T-helper 22 cell (primary cell): ENCODE data around the gene ATP8A2.

Experiments used
- DNase-seq: peaks from one replicate; pipeline ENCODE4 v3.0.0-alpha.2; 2020; ENCODE audit warnings: low read depth

ATP8A2 gene

DNA sequence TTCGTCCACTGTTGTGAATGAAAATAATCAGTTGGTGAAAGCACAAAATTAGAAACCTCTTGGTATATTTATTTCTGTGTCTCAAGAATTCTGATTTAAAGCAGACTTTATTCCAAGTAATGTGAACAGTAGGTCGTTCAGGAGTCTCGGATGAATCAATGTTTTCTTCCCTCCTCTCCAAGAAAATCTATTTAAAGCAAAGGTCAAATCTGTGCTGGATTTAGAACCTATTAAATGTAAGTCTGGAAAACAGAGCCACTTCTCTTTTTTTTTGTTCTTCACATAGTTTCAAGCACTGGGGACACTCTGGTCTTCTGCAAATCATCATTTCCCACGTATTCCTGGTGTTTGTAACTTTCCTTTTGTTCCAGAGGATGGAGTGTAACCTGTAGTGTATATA, 312.7 kb downstream of the ATP8A2 start:
- DNase-seq = no peak

DNA sequence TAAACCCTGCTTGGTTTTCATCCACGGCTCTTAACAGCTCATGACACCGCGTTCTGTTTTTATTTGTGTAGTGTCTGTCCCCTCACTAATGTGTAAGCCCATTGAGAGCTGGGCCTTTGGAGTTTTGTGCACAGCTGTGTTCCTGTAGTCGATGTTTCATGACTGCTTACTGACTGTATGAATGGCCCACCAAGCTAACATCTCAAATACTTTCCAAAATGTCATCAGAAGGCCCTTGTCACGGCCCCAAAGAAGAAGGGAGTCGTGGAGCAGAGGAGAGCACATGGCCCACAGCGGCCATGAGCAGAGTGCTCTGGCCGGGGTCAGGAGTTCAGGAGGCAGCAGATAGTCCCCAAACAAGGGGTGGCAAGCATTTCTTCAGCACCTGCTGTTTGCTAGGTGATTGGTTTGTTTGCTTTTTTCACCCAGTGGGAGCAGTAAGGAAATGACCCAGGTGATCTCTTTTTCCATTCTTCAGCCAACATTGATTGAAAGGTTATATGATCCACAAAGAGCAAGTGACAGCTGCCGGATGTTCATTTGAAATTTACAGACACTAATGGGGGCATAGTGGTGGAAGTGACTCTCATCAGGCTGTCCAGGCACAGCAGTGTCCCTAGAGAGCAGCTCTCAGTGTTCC, 315.2 kb downstream of the ATP8A2 start:
- DNase-seq = no peak

DNA sequence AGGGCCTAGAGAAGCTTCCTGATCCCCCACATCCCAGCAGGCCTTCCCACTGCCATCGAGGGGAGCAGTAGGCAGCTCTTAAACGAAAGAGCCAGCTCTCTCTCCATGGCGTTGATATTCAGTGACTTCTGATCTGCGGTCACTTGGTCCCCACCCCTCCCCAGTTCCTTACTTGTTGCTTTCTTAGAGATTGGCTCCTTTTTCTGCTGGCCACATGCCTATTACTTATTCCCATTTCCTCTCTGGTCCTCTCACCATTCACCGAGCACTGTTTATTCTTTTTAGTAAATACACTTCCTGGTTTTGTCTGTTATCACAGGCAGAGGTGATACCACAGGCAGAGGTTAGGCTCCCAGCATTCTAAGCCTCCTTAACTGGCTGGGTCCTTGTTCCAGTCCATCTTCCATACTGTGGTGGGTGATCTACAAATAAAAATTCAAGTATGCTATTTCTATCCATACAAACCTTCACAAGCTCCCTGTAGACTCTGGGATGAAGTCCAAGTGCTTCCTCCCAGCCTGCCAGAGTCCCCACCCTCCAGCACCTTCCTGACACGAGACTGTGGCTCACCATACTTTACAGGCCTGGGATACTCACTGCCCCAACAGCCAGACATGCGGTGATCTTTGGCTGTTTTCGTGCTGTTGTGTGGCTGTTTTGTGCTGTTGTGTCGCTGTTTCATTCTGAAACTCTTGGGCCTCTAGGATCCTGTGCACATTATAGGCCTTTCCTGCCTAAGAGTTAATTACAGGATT, 315.9 kb downstream of the ATP8A2 start:
- no peak for DNase-seq

DNA sequence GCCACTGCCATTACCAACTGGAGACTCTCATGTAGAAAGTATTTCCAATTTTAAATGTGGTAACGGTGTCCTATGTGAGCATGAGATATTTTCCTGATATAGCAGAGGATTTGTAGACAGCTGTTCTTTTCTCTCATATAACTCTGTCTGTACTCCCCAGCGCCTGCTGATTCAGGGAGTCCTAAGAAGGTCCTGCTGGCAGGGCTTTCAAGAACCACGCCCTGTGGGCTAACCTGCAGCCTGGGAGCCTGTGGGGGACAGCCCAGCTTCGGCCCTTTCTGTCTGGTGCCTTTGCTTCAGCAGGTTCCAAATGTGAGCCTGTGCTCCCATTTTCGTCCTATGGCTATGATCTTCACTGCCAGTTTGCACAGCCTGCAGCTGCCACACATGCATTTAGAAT, 316.8 kb downstream of the ATP8A2 start:
- DNase-seq = no peak

DNA sequence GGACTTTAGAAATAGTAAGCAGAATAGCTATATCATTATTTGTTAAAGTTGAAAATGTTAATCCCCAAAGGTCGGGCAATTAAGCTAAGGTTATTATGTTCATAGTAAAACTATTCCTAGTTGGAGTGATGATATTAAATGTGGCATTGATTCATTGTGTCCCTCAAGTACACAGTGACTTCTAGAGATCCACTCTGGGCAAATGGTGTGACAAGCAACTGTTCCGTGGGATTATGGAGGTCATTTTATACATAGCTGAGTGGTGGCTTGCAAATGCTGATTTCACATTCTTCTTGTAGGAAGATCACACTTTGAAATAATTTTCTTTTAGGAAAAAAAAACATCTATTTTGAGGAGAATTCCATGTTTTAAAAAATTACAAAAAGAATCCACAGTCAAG, 317.8 kb downstream of the ATP8A2 start:
- DNase-seq = no peak

DNA sequence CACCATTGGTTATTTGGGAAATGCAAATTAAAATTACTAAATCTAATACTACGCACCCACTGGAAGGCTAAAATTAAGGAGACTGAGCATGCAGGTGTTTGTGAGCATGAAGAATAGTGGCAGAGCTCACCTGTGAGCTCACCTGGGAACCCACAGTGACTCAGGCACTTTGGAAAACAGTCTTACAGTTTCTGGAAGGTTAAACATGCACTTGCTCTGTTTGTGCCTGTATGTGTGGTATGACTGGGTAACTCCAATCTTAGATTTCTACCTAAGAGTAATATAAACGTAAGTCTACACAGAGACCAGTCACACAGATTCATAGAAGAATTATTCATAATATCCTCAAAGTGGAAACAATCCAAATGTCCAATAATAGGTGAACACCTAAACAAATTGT, 318.8 kb downstream of the ATP8A2 start:
- no peak for DNase-seq

DNA sequence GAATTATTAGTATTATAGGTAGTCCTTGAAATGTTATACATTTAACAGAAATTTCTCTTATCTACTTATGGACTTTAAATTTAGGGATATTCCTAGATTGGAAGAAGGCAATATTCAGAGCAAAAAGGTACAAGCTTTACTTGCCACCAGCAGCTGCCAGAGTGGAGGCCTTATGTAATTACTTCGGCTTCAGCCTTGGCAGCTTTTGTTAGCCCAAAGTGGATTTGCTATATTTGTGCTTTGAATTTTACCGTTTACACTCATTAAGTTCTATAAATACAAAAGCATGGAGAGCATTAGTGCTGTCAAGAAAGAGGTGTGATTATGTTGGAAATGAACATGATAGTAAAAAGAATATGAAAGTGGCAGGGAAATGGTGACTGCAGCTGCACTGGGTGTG, 319.9 kb downstream of the ATP8A2 start:
- no peak for DNase-seq

DNA sequence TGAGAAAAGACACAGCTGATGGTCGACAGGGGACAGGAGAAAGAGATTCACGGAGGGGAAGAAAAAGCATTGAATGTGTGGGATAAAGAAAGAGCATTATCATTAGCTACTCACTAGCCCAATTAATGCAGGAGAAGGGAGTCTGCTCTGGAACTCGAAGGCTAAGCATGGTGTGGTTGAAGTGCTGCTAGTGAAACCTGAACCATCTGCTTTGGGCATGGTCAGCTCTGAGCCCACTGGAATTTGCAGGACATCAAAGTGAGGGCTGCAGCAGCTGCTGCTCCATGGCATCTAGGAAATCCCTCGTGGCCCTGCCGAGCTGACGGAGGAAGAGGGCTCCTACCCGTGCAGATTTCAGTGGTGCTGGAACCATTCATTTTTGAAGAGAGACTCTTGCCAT, 320.3 kb downstream of the ATP8A2 start:
- no peak for DNase-seq

DNA sequence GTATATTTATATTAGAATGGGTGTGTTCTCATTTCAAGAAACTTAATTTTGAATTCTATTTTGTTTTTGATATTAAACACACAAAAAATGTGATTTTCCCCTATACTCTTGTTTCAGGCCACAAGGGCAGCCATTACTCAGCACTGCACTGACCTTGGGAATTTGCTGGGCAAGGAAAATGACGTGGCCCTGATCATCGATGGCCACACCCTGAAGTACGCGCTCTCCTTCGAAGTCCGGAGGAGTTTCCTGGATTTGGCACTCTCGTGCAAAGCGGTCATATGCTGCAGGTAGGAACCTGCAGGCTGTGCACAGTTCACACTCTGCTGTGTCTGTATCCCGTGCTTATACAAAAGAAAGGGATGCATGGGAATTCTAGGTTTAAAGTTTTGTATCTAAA, 327.3 kb downstream of the ATP8A2 start:
- no peak for DNase-seq

DNA sequence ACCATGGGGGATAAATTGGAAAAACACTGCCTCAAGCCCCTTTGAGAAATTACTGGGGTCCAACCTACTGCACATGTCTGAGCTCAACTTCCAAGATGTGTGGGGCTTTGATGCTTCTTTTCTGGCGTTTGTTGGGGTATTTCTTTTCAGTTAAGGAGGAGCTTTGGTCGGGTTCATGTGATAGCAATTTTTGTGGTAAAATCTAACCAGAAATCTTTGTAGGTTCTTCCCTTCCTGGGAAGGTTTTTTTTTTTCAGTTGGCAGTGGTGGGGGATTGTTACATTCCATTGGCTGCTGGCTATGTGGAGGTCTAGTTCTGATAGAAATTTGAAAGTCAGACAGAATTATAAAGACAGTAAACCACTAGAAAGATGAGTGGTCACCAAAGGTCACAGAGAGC, 327.8 kb downstream of the ATP8A2 start:
- no peak for DNase-seq

DNA sequence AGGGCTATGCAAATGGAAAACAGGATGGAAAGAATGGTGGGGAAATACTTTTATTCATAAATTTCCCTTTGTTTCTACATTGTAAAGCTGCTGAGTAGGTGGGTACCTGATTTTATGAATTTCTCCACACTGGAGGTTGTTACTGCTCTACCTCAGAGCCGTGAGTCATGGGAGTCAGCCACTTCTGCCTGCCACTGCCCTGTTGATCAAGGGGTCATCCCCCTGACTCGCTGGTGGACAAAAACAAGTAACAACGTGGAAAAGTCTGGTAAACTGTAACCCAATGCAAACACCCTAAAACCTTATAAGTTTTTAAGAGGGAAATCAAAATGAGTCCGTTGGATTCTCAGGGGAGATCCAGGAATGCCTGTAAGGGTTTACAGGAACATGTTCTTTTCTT, 329.5 kb downstream of the ATP8A2 start:
- DNase-seq = no peak

DNA sequence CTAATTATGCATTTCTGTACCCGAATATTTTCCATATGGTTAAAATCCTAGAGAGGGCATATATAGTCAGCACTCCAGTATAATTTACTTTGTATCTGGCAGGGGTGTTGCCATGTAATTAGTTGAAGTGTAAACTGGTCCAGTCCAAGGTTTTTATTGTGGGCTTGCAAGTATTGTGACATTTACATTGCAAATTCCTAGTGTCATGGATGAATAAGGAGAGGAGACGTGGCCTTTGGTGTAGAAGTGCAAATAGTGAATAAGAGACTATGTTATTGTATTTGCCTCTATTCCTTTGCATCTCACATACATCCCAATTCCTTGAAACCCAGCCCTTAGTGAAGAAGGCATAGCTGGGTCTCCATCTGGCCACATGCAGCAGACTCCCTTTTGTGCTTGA, 330.6 kb downstream of the ATP8A2 start:
- no peak for DNase-seq

DNA sequence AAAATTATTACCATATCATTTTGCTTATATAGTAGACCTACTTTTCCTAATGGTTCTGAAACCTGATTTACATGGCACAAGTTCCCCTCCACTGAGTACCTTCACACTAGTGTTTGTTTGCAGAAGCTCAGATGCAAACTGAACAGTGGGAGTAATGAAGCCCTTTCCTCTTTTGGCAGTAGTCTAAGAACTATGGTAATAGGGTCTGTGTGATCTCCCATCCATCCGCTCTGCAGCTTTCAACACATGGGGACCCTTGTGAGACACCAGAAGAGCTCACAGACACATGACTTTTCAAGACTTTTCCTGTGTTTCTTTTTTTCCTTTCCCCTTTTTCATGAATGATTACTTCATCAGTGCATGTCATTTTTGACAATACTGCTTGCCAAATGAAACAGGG, 336.0 kb downstream of the ATP8A2 start:
- DNase-seq = no peak

DNA sequence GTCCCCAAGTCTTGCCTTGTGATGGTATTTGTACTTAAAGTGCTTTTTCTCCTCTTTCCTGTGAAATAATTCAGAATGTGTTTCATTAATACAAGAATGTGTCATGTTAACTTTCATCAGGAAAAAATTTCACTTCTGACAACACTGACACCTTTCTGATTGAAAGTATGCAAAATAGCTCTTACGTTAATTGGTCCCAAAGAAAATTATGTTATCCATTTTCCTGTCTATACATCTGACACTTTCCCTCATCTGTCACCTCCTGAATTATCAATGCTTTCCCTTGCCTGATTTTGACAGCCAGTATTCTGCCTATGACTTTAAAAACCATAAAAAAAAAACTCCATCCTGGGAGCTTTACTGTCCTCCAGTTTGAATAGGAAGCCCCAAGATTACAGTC, 336.5 kb downstream of the ATP8A2 start:
- DNase-seq = no peak

DNA sequence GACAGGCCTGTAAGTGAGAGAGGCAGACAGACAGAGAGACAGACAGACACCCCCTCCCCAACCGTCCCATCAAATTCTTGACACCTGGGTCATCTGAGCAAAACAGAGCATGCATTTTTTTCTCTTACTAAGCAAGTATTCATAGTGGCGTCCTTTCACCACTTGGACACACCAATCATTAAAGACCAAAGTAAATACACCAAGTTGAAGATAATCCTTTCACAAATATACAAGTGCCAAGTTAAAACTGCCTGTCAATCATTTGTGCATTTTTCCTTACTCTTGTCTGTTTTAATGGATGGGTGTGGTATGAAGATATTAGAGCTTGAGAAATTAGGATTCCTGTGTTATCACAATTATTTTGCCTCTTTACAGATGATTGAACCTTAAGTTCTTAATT, 337.3 kb downstream of the ATP8A2 start:
- DNase-seq = no peak

DNA sequence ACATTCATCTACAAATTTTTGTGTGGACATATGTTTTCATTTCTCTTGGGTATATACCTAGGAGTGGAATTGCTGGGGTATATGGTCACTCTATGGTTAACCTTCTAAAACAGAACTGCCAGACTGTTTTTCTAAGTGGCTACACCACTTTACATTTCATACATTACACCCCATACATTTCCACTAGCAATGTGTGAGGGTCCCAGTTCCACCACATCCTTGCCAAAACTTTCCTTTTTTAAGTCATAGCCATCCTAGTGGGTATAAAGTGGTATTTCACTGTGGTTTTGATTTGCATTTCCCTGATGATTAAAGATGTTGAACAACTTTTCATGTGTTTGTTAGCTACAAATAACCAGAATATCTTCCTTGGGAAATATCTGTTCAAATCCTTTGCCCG, 344.0 kb downstream of the ATP8A2 start:
- no peak for DNase-seq

DNA sequence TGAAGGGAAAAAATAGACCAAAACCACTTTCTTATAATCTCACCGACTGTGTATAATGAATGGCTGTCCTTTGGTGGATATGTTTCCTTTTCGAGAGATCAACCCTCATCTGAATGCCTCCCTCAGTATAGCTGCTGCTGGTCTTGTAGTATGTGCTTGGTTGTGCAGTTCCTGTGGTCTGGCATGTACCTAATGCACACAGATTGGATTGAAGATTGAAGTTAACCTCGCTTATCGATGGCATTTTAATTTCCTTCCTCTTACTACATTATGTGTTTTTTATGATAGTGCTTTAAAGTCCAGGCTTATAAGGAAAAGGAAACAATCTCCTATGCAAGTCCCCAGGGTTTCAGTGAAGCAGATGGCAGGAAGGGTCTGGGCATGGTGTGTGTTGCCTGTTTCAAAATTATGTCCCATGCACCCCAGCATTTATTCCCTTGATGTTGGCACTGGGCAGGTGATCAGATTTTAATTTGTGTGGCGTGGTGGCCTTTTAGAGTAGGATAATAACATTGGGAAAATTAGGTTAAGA, 346.0 kb downstream of the ATP8A2 start:
- no peak for DNase-seq

DNA sequence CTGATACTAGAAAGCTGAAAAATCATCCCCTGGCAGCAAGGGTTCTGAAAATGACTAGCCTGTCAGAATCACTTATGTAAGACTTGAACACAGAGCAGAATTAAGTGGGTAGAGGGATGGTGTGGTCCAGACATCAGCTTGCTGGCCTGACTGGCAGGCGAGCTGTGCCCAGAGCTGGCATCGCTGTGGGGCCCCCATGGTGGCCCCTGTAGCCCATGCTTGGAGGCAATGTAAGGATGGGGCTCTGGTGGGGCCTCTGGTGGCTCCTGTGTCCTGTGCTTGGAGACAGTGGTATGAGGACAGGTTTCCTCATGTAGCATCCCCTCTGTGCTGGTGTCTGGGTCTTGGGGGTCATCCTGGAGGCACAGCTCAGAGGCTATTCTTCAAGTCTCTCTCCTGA, 347.9 kb downstream of the ATP8A2 start:
- no peak for DNase-seq

DNA sequence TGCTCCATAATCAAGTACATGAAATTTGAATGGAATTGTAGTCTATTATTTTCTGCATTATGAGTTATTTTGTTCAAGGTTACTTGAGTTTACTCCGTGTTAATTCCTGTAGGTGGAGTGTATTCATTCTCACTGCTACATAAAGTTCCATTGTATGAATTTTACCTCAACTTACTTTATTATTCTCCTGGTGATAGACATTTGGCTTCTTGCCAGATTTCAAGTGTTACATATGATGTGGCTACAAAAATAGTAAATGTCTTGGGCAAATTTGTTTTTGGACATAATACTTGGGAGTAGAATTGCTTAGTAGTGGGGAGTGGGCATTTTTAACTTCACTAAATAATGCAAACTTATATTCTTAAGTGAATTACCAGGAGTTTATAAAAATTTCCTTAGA, 351.1 kb downstream of the ATP8A2 start:
- DNase-seq = no peak

DNA sequence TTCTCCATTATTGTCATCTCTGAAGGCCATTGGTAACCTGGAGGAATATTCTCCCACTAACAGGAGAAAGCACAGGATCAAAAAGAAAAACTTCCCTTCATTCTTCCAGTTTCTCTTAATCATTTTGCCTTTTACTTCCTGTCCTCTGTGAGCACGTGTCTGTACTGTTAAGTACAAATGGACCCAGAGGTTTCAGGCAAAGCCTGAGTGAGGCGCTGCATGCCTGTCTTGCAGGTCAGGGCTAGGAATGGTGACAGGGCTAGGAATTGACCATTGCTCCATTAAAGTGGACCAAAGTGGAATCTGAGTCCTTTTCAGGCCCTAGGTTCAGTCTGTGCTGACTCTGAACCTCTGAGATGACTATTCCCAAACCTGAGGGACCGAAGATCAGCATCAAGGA, 353.3 kb downstream of the ATP8A2 start:
- no peak for DNase-seq

DNA sequence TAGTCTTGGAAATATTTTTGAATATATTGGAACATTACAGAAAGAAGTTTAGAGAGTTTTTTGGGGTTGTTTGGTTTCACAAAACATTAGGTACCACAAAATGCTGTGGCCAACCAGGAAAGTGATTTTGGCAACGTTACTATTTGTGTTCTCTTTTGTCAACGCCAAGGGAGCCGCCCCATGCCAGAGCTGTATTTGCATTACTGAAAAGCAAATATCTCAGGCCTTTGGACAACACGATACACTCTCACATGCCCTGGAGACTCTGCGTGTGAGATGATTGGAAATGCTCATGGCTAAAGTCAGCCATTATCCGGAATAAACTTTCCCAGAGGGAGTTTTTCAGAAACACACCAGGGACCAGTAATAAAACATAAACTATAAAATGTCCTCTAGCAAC, 355.5 kb downstream of the ATP8A2 start:
- DNase-seq = no peak

DNA sequence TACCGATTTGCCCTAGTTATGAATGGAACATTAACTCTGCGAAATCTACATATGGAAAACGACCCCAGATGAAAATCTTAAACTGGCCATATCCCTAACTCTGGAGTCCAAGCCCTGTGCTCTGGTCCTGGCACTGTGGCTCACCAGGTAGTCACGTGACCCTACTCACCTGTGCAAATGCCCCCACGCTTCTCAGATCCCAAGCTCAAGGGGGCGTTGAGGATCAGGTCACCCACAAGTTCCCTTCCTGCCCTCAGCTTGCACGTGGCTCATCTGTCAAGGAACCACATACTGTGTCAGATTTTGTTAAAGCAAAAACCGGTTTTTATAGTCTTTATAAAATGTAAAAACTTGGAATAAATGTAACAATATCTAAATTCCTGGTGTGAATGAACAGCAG, 356.0 kb downstream of the ATP8A2 start:
- no peak for DNase-seq

DNA sequence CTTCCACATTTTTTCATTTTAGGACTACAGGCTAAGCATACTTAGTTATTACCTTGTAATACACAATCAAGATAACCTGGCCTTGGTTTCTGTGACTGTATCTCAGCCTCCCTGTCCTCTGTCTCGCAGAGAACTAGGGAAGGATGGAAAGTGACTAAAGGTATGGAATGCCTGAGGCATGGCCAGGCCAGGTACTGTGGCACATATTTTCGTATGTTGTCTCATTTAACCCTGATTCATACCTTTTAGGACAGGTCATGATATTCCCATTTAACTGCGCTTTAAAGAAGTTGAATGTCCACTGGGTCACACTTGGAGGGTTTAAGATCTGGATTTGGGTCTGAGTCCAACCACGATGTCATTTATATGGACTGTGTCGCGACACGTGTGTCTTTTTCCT, 357.4 kb downstream of the ATP8A2 start:
- no peak for DNase-seq

DNA sequence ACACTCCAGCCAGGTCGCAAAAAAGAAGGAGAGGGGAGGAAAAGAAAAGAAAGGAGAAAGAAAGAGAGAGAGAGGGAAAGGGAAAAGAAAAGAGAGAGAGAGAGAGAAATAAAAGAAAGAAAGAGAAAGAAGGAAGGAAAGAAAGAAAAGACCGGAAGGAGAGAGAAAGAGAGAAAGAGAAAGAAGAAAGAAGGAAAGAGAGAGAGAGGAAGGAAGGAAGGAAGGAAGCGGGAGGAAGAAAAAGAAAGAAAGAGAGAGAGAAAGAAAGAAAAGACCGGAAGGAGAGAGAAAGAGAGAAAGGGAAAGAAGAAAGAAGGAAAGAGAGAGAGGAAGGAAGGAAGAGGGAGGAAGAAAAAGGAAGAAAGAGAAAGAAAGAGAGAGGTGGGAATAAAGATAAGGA, 359.3 kb downstream of the ATP8A2 start:
- DNase-seq = no peak
